GM21390 (cell line): Measurements from ENCODE around the gene SAMD9.
"Not testable (repeated sequence)": the region's sequence is repeated elsewhere in the genome, so short reads cannot be mapped to it uniquely, and the experiment has no call there.

Experiments used
- ATAC-seq: cut with Tn5 transposase; IDR thresholded peaks from one replicate; pipeline ENCODE4 v1.9.1; 2021; ENCODE audit not compliant: unreplicated experiment

Gene SAMD9

GRCh38 chr7:93120592-93121549 lies 3.1 kb upstream of the SAMD9 start:
- ATAC-seq: no peak

- no peak for ATAC-seq
Measured at GRCh38 chr7:93119191-93119905, 1.6 kb upstream of the SAMD9 start.

GRCh38 chr7:93117327-93117726 lies 452 bp downstream of the SAMD9 start:
- no peak for ATAC-seq

- no peak for ATAC-seq
Measured at GRCh38 chr7:93115796-93116195, 2.0 kb downstream of the SAMD9 start.

GRCh38 chr7:93108003-93108402 lies 9.8 kb downstream of the SAMD9 start:
- no peak for ATAC-seq

DNA sequence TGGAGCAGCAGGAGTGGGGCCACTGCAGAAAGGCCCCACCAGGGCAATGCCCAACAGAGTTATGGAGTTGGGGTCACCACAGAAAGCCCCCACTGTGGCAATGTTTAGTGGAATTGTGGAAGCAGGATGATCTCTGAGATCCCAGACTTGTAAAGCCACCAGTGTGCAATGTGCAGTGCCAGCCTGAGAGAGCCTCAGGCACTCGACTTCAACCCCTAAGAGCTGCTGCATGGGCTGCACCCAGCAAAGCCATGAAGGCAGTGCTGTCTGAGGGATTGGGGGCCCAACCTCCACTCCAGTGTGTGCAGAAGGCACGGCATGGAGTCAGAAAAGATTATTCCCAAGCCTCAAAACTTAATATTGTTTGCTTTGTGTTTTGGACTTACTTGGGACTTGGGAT lies 20.4 kb downstream of the SAMD9 start:
- ATAC-seq: no peak

- no peak for ATAC-seq
Measured at GRCh38 chr7:93092757-93093370, 24.9 kb downstream of the SAMD9 start.

GRCh38 chr7:93073357-93073756 lies 44.4 kb downstream of the SAMD9 start:
- not testable (repeated sequence) for ATAC-seq

- ATAC-seq: no peak
Measured at GRCh38 chr7:93062599-93062998, 55.2 kb downstream of the SAMD9 start.

DNA sequence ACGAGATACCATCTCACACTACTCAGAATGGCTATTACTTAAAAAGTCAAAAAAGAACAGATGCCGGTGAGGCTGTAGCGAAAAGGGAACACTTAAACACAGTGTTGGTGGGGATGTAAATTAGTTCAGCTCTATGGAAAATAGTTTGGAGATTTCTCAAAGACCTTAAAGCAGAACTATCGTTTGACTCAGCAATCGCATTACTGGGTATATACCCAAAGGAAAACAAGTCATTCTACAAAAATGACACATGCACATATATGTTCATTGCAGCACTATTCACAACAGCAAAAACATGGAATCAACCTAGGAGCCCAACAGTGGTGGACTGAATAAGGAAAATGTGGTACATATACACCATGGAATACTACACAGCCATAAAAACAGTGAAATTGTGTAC lies 56.9 kb downstream of the SAMD9 start:
- no peak for ATAC-seq

GRCh38 chr7:93060025-93060424 lies 57.8 kb downstream of the SAMD9 start:
- ATAC-seq: no peak

GRCh38 chr7:93056621-93057020 lies 61.2 kb downstream of the SAMD9 start:
- not testable (repeated sequence) for ATAC-seq

- ATAC-seq: peak; percentile 63
Measured at GRCh38 chr7:93055543-93056107, 62.2 kb downstream of the SAMD9 start.

- ATAC-seq: no peak
Measured at GRCh38 chr7:93054975-93055374, 62.8 kb downstream of the SAMD9 start.

GRCh38 chr7:93053949-93054943 lies 63.5 kb downstream of the SAMD9 start:
- no peak for ATAC-seq

- no peak for ATAC-seq
Measured at GRCh38 chr7:93053209-93053948, 64.4 kb downstream of the SAMD9 start.

DNA sequence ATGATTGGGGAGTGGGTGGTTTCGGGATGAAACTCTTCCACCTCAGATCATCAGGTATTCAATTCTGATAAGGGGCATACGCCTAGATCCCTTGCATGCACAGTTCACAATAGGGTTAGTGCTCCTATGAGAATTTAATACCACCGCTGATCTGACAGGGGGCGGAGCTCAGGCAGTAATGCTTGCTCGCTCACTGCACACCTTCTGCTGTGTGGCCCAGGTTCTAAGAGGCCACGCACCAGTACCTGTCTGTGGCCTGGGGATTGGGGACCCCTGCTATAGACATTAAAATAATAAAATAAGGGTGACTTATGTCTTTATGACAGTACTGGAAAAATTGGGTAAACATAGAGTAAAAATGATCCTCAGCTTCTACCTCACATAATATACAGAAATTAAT lies 66.1 kb downstream of the SAMD9 start:
- no peak for ATAC-seq
